Tibial artery (tissue), 4 donors: ENCODE results near the gene RNF213.
A peak's percentile ranks its signal among the peaks of the same experiment; 100 is the strongest.
"Not testable (repeated sequence)": the region's sequence is repeated elsewhere in the genome, so short reads cannot be mapped to it uniquely, and the experiment has no call there.

ENCODE experiments used
- DNase-seq, 2 donors: peaks; one replicate each; pipeline ENCODE4 v3.0.0-alpha.2; 2019
- H3K27ac ChIP-seq, 2 donors: fragments of 200-600 bp; sonication (generic) in 1 of 2; 1 replicate in 1 of 2; 2 replicates in 1 of 2; pipeline ENCODE4 v1.5.1; 2018 to 2019; ENCODE audit warnings: mild to moderate bottlenecking in 1 of 2
- H3K27me3 ChIP-seq, 2 donors: fragments of 200-600 bp; sonication (generic) in 1 of 2; one replicate each; pipeline versions ENCODE4 v1.5.1 to v1.6.0; 2016 to 2019
- H3K36me3 ChIP-seq, 3 donors: fragments of 200-600 bp; sonication (generic) in 2 of 3; one replicate each; pipeline ENCODE4 v1.5.1; 2016 to 2019; ENCODE audit warnings: mild to moderate bottlenecking in 2 of 3
- H3K4me1 ChIP-seq, 4 donors: fragments of 200-600 bp; sonication (generic) in 2 of 4; 1 replicate in 3 of 4; 2 replicates in 1 of 4; pipeline ENCODE4 v1.5.1; 2016 to 2019
- H3K4me3 ChIP-seq, 2 donors: fragments of 200-600 bp; sonication (generic) in 1 of 2; 1 replicate in 1 of 2; 2 replicates in 1 of 2; pipeline ENCODE4 v1.5.1; 2018 to 2019; ENCODE audit warnings: mild to moderate bottlenecking in 2 of 2
- H3K9me3 ChIP-seq, 3 donors: fragments of 200-600 bp; sonication (generic) in 1 of 3; one replicate each; pipeline ENCODE4 v1.5.1; 2016 to 2019
- intact Hi-C: fragments of 100-400 bp; cut with DNase I; formaldehyde crosslinking; loops from one replicate; pipeline ENCODE4 v1.15.0; 2023; ENCODE audit warnings: low total_unique reads
- TF ChIP-seq, protein P1 (sequence below), 2 experiments: fragments of 200-600 bp in 1 of 2; fragments of 450-650 bp in 1 of 2; IDR thresholded peaks; one replicate each; pipeline ENCODE4 v1.5.1; 2017 to 2019; ENCODE audit warnings: antibody characterized with exemption in 2 of 2, mild to moderate bottlenecking in 1 of 2, moderate library complexity in 1 of 2

The RNF213 gene

DNA sequence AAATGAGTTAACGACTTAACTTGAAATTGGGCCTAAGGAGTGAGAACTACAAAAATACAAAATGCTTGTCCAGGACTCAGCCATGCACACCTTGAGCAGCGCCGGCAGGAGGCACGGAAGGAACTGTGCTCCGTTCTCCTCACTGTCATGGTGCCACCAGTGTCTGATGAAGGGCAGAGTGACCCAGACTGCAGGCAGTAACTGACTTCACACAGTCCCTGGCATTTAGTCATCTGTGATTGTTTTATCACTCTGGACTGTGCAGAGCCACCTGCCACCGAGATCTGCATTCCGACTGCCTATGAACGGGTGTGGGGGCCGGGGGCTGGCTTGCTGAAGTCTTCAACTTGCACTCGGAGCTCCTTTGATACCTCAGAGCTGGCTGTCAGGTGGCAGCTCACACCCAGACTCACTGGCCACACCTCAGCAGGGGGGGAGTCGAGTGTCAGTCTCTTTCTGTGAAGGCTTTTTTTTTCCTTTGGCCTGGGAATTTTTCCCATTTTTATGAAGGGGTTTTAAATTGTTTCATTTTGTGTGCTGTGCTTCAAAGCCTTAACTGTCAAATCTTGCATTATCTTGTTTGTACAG is 134.1 kb downstream of the RNF213 start:
- peak in 1 of 2 donors; percentile 11 for DNase-seq
- no peaks in the 10 kb centered on the region for H3K9me3 ChIP-seq
- intact Hi-C loops, result no loop called here
- TF ChIP-seq, protein P1, sequence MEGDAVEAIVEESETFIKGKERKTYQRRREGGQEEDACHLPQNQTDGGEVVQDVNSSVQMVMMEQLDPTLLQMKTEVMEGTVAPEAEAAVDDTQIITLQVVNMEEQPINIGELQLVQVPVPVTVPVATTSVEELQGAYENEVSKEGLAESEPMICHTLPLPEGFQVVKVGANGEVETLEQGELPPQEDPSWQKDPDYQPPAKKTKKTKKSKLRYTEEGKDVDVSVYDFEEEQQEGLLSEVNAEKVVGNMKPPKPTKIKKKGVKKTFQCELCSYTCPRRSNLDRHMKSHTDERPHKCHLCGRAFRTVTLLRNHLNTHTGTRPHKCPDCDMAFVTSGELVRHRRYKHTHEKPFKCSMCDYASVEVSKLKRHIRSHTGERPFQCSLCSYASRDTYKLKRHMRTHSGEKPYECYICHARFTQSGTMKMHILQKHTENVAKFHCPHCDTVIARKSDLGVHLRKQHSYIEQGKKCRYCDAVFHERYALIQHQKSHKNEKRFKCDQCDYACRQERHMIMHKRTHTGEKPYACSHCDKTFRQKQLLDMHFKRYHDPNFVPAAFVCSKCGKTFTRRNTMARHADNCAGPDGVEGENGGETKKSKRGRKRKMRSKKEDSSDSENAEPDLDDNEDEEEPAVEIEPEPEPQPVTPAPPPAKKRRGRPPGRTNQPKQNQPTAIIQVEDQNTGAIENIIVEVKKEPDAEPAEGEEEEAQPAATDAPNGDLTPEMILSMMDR (IDR thresholded peaks at IDR 0.05), result no peak
- H3K27ac ChIP-seq, result no peak overlapping the region
- no peak overlapping the region for H3K4me3 ChIP-seq
- H3K27me3 ChIP-seq, result no peaks in the 10 kb centered on the region
- H3K4me1 ChIP-seq, result no peaks in the 10 kb centered on the region
- peaks cover 47 to 62% (median 54%) of the 10 kb centered on the region in 3 donors for H3K36me3 ChIP-seq

DNA sequence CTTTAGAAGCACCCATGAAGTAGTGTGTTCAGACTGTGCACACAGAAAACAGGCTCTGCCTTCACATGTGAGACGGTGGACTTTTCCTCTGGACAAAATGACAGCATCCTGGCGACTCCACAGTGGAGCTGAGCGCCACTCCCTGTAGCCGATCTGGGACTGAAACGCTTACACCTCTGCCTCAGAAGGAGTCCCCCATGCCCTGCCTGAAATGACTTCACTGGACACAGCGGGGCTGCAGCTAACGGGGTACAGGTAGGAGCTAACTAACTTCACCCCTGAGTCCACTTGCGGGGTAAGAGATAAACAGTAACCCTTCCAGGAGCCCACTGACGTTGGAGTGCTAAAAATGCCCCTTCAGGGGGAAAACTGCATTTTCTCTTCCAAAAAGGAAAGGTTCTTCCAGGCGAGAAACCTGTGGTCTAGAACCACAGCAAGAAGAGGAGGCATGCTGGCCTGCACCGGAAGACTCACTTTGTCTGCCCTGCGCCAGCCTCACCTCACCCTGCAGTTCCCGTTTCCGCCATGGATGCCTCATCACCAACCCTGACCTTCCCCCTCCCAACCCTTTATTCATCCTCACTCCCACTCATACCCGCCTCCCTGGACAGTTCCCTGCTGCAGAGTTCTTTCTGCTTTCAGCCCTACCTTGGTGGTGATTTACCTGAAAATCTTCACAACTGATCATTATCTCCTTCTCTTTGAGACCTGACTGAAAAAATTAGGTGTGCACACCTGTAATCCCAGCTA is 134.9 kb downstream of the RNF213 start:
- no peak overlapping the region for H3K4me3 ChIP-seq
- intact Hi-C loops, result no loop called here
- DNase-seq, result peak in 1 of 2 donors; percentile 13
- no peak overlapping the region for H3K27ac ChIP-seq
- H3K9me3 ChIP-seq, result no peaks in the 10 kb centered on the region
- TF ChIP-seq, protein P1 (IDR thresholded peaks at IDR 0.05), result no peak
- H3K27me3 ChIP-seq, result no peaks in the 10 kb centered on the region
- H3K4me1 ChIP-seq, result no peaks in the 10 kb centered on the region
- peaks cover 39 to 53% (median 45%) of the 10 kb centered on the region in 3 donors for H3K36me3 ChIP-seq

DNA sequence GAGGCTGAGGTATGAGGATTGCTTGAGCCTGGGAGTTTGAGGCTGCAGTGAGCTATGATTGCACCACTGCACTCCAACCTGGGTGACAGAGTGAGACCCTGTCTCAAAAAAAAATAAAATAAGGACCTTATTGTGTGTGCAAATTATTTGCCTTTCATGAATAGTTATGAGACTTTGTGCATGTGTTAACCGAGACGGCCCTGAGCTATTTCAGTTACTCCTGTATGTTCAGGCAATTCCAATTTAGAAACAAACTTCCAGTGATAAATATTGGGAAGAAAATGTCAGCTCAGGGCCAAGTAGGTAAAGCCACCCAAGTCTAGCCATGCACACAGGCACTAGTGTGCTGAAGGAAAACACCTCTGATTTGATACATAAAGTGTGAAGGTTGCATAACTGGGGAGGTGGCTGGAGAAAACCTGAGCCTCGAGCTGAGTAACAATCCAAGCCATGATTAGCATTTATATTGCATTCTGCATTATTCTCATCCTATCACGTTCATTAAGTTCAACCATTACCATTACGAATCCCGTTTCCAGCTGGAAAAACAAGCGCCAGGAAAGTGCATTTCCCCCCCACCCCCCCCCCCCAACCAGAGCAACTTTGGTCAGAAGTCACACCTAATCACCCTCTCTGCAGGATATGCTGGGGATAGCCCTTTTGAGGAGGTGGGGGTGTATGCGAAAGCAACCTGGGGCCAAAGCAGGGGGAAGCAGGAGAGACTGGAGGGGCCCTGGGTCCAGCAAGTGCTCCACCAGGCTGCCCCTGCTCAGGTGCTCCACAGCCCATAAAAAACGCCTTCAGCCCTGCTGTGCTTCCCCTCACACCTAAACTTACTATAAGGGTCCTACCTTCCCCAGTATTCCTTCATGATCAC is 135.7 kb downstream of the RNF213 start:
- H3K4me1 ChIP-seq, result no peaks in the 10 kb centered on the region
- TF ChIP-seq, protein P1 (IDR thresholded peaks at IDR 0.05), result no peak
- DNase-seq, result no peak
- H3K27ac ChIP-seq, result no peak overlapping the region
- H3K4me3 ChIP-seq, result no peak overlapping the region
- H3K36me3 ChIP-seq, result peaks cover 31 to 45% (median 37%) of the 10 kb centered on the region in 3 donors
- intact Hi-C loops, result no loop called here
- H3K27me3 ChIP-seq, result no peaks in the 10 kb centered on the region
- no peaks in the 10 kb centered on the region for H3K9me3 ChIP-seq

DNA sequence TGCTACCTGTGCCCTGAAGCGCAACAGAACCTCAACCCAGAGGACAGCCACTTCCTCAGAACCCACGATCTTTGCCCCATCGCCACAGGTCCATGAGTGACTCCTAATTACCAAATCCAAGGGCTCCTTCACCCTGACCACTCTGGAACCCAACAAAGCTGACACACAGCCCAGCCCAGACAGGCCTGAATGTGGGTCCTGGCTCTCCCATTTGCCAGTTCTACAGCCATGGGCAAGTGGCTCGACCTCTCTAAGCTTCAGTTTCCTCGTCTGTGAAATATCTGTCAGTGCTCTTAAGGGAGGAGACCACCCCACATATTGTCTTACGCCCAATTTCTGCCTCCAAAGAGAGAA is 136.4 kb downstream of the RNF213 start:
- Histone ChIP-seq H3K36me3 (peaks cover 28 to 39% (median 32%) of the 10 kb centered on the region in 3 donors), H3K27me3 (no peaks in the 10 kb centered on the region), H3K4me1 (no peaks in the 10 kb centered on the region), H3K27ac (no peak overlapping the region), H3K4me3 (no peak overlapping the region), H3K9me3 (no peaks in the 10 kb centered on the region)
- DNase-seq, result no peak
- TF ChIP-seq, protein P1 (IDR thresholded peaks at IDR 0.05), result no peak
- intact Hi-C loops, result no loop called here

DNA sequence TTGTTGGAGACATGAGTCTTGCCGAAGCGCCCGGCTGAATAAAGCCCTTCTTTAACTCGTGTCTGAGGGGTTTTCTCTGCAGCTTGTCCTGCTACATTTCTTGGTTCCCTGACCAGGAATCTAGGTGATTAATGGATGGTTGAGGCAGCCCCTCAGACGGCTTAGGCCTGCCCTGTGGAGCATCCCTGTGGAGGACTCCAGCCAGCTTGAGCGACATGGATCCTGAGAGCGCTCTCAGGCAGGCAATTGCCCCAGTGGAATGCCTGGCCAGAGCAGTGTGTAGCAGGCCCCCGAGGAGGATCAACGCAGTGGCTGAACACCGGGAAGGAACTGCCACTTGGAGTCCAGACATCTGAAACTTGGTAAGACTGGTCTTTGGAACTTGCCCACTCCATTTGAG is 137.0 kb downstream of the RNF213 start:
- no peak for DNase-seq
- no peaks in the 10 kb centered on the region for H3K4me1 ChIP-seq
- H3K36me3 ChIP-seq, result peaks cover 21 to 32% (median 26%) of the 10 kb centered on the region in 3 donors
- TF ChIP-seq, protein P1 (IDR thresholded peaks at IDR 0.05), result no peak
- H3K27ac ChIP-seq, result no peak overlapping the region
- no peaks in the 10 kb centered on the region for H3K9me3 ChIP-seq
- no peaks in the 10 kb centered on the region for H3K27me3 ChIP-seq
- intact Hi-C loops, result no loop called here
- H3K4me3 ChIP-seq, result no peak overlapping the region

DNA sequence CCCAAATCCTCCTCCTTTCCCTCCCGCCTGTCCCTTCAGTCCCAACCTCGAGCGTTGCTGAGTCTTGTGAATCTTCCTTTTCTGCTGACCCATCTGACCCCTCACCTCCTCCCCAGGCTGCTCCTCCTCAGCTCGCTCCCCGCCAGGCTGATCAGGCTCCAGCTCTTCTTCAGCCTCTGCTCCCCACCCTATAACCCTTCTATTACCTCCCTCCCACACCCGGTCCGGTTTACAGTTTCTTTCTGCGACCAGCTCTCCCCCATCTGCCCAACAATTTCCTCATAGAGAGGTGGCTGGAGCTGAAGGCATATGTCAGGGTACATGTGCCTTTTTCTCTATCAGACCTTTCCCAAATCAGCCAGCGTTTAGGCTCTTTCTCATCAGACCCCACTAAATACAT is 140.4 kb downstream of the RNF213 start:
- DNase-seq, H3K9me3 ChIP-seq, H3K4me3 ChIP-seq, H3K4me1 ChIP-seq, H3K27ac ChIP-seq, H3K27me3 ChIP-seq, H3K36me3 ChIP-seq, intact Hi-C loops: not testable (repeated sequence)

DNA sequence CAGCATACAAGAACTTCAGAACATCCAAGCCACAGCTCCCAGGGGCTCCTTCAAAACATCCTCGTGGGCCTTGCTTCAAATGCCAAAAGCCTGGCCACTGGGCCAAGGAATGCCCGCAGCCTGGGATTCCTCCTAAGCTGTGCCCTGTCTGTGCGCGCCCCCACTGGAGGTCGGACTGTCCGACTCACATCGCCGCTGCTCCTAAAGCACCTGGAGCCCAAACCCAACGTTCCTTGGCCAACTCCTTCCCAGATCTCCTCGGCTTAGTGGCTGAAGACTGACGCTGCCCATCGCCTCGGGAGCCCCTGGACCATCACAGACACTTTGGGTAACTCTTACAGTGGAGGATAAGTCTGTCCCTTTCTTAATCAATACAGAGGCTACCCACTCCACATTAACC is 141.4 kb downstream of the RNF213 start:
- H3K9me3 ChIP-seq, H3K4me3 ChIP-seq, H3K36me3 ChIP-seq, H3K27me3 ChIP-seq, DNase-seq, H3K4me1 ChIP-seq, intact Hi-C loops, H3K27ac ChIP-seq: not testable (repeated sequence)
